Tibial nerve (tissue), 4 donors: ENCODE results near the gene KIF1A.
"Not testable (repeated sequence)": the region's sequence is repeated elsewhere in the genome, so short reads cannot be mapped to it uniquely, and the experiment has no call there.

Source experiments
- EP300 ChIP-seq, 2 donors: sonication (generic); formaldehyde crosslinking; IDR thresholded peaks; one replicate each; pipeline ENCODE4 v1.6.1; 2017; ENCODE audit warnings: antibody characterized with exemption in 2 of 2, mild to moderate bottlenecking in 1 of 2
- POLR2A ChIP-seq, 2 donors: fragments of 450-650 bp; IDR thresholded peaks; one replicate each; pipeline ENCODE4 v1.6.1; 2017; ENCODE audit warnings: antibody characterized with exemption in 2 of 2, mild to moderate bottlenecking in 2 of 2, moderate library complexity in 2 of 2
- TF ChIP-seq, protein P1 (sequence below), 5 experiments: fragments of 200-600 bp in 3 of 5; fragments of 450-650 bp in 2 of 5; sonication (generic) in 3 of 5; IDR thresholded peaks; one replicate each; pipeline ENCODE4 v1.5.1; 2016 to 2019; ENCODE audit warnings: antibody characterized with exemption in 5 of 5, mild to moderate bottlenecking in 3 of 5, moderate library complexity in 2 of 5

DNA sequence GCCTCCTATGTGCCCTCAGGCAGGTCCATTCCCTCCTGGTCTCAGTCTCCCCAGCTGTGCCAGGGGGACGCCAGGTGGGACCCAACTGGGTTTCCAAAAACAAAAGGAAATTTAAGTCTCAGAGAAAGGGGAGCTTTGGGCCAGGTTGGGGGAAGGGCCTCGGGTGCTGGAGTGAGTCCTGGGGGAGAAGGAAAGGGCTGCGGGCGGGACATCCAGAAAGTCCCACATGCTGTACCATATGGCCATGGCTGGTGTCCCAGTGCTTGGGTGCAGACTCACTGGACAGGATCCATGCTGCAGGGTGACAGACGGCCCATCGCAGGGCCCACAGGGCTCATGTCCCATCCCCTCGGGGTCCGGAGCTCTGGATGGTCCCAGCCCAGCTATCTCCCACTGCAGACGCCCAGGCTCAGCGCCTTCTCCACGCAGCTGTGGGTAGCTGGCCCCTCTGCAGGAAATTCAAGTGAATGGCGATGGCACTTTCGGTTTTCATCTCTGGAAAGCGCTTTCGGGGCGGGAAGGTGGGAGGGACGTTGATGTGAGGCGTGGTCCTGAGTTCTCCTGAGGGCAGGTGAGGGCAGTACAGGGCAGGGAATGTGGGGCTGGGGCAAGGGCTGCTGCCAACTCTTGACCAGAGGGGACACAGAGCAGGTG is 129.5 kb downstream of the KIF1A start:
- TF ChIP-seq, protein P1, sequence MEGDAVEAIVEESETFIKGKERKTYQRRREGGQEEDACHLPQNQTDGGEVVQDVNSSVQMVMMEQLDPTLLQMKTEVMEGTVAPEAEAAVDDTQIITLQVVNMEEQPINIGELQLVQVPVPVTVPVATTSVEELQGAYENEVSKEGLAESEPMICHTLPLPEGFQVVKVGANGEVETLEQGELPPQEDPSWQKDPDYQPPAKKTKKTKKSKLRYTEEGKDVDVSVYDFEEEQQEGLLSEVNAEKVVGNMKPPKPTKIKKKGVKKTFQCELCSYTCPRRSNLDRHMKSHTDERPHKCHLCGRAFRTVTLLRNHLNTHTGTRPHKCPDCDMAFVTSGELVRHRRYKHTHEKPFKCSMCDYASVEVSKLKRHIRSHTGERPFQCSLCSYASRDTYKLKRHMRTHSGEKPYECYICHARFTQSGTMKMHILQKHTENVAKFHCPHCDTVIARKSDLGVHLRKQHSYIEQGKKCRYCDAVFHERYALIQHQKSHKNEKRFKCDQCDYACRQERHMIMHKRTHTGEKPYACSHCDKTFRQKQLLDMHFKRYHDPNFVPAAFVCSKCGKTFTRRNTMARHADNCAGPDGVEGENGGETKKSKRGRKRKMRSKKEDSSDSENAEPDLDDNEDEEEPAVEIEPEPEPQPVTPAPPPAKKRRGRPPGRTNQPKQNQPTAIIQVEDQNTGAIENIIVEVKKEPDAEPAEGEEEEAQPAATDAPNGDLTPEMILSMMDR (IDR thresholded peaks at IDR 0.05), result not testable (repeated sequence)
- TF ChIP-seq POLR2A, EP300 (IDR thresholded peaks at IDR 0.05): not testable (repeated sequence)
